LNCAP (cell line): ENCODE results near the gene NEUROD2.

ENCODE experiments used
- CTCF ChIP-seq: fragments of 450-650 bp; IDR thresholded peaks from 2 replicates; pipeline ENCODE4 v1.5.1; 2017; ENCODE audit warnings: mild to moderate bottlenecking

Gene NEUROD2

GRCh38 chr17:39633570-39634183 is 26.0 kb upstream of the NEUROD2 start:
- no peak for TF ChIP-seq CTCF

- TF ChIP-seq CTCF, result no peak
Observed at GRCh38 chr17:39632153-39632941, 24.6 kb upstream of the NEUROD2 start.

- TF ChIP-seq CTCF, result no peak
Observed at GRCh38 chr17:39631403-39631802, 23.7 kb upstream of the NEUROD2 start.

GRCh38 chr17:39629898-39630297 is 22.2 kb upstream of the NEUROD2 start:
- TF ChIP-seq CTCF, result no peak

- no peak for TF ChIP-seq CTCF
Observed at GRCh38 chr17:39629494-39629880, 21.8 kb upstream of the NEUROD2 start.

- no peak for TF ChIP-seq CTCF
Observed at GRCh38 chr17:39628655-39629493, 21.2 kb upstream of the NEUROD2 start.

GRCh38 chr17:39627712-39628516 is 20.2 kb upstream of the NEUROD2 start:
- no peak for TF ChIP-seq CTCF
